ENCODE results near the gene TRPC3. TPM values are rescaled to one million over a fixed set of nuclear protein-coding genes. Genes with fewer than 3 reads are reported as not detected.
A peak's percentile ranks its signal among the peaks of the same experiment; 100 is the strongest.

Gene TRPC3
- total RNA-seq, 1 experiment from 2014 or later: 0.91 TPM

- no peak for DNase-seq
- Histone ChIP-seq H3K36me3 (ENCODE audit: control insufficient read depth, insufficient read depth, low read length) (no peaks in the 10 kb centered on the region), H3K4me3 (ENCODE audit: low read depth, low read length) (no peak overlapping the region), H3K4me1 (no peaks in the 10 kb centered on the region), H3K27me3 (replicated peaks; ENCODE audit: control insufficient read depth, insufficient read depth, low read length) (no peaks in the 10 kb centered on the region), H3K9me3 (no peaks in the 10 kb centered on the region)
- no peak overlapping the region for H3K27ac Mint-ChIP-seq (ENCODE audit: unreplicated experiment)
- no peak for TF ChIP-seq CTCF (IDR thresholded peaks at IDR 0.05; ENCODE audit: insufficient read depth in 1 of 2, low read depth in 1 of 2, low read length in 1 of 2, severe bottlenecking in 1 of 2, unreplicated experiment in 1 of 2)
- ChIA-PET CTCF (no interaction called here), POLR2A (no interaction called here)
- intact Hi-C loops (cut with micrococcal nuclease; ENCODE audit: unreplicated experiment): no loop called here
- BruUV-seq (replicated peaks): no TSS peak
- H3K4me3 Mint-ChIP-seq (ENCODE audit: unreplicated experiment): no peak overlapping the region
- peaks cover 7% of the 10 kb centered on the region for H3K4me1 Mint-ChIP-seq (ENCODE audit: low read depth, unreplicated experiment)
- no peaks in the 10 kb centered on the region for H3K27me3 Mint-ChIP-seq (ENCODE audit: insufficient read depth, unreplicated experiment)
- H3K9me3 Mint-ChIP-seq (ENCODE audit: unreplicated experiment): no peaks in the 10 kb centered on the region
- no peaks in the 10 kb centered on the region for H3K36me3 Mint-ChIP-seq (ENCODE audit: insufficient read depth, unreplicated experiment)
Measured at GRCh38 chr4:121978172-121978516, 26.3 kb upstream of the TRPC3 start.

GRCh38 chr4:121977251-121978171 is 25.7 kb upstream of the TRPC3 start:
- no peaks in the 10 kb centered on the region for H3K9me3 Mint-ChIP-seq (ENCODE audit: unreplicated experiment)
- Histone ChIP-seq H3K4me3 (ENCODE audit: low read depth, low read length) (no peak overlapping the region), H3K4me1 (no peaks in the 10 kb centered on the region), H3K27me3 (replicated peaks; ENCODE audit: control insufficient read depth, insufficient read depth, low read length) (no peaks in the 10 kb centered on the region), H3K36me3 (ENCODE audit: control insufficient read depth, insufficient read depth, low read length) (no peaks in the 10 kb centered on the region), H3K9me3 (no peaks in the 10 kb centered on the region)
- peak; percentile 12 to 35 for DNase-seq
- ChIA-PET POLR2A (no interaction called here), CTCF (interaction anchor here (0.7 kb wide), 1 partner anchor 17 kb away, joined by 3 read pairs; no protein-coding TSS in a partner anchor)
- no peak overlapping the region for H3K4me3 Mint-ChIP-seq (ENCODE audit: unreplicated experiment)
- BruUV-seq (replicated peaks): no TSS peak
- intact Hi-C loops (cut with micrococcal nuclease; ENCODE audit: unreplicated experiment): no loop called here
- H3K4me1 Mint-ChIP-seq (ENCODE audit: low read depth, unreplicated experiment): peaks cover 7% of the 10 kb centered on the region
- no peaks in the 10 kb centered on the region for H3K27me3 Mint-ChIP-seq (ENCODE audit: insufficient read depth, unreplicated experiment)
- TF ChIP-seq CTCF (IDR thresholded peaks at IDR 0.05; ENCODE audit: insufficient read depth in 1 of 2, low read depth in 1 of 2, low read length in 1 of 2, severe bottlenecking in 1 of 2, unreplicated experiment in 1 of 2): no peak
- no peak overlapping the region for H3K27ac Mint-ChIP-seq (ENCODE audit: unreplicated experiment)
- H3K36me3 Mint-ChIP-seq (ENCODE audit: insufficient read depth, unreplicated experiment): no peaks in the 10 kb centered on the region

GRCh38 chr4:121975784-121976183 is 23.9 kb upstream of the TRPC3 start:
- no peaks in the 10 kb centered on the region for H3K36me3 Mint-ChIP-seq (ENCODE audit: insufficient read depth, unreplicated experiment)
- H3K27ac Mint-ChIP-seq (ENCODE audit: unreplicated experiment): no peak overlapping the region
- peaks cover 7% of the 10 kb centered on the region for H3K4me1 Mint-ChIP-seq (ENCODE audit: low read depth, unreplicated experiment)
- ChIA-PET CTCF (no interaction called here), POLR2A (no interaction called here)
- no peaks in the 10 kb centered on the region for H3K27me3 Mint-ChIP-seq (ENCODE audit: insufficient read depth, unreplicated experiment)
- TF ChIP-seq CTCF (IDR thresholded peaks at IDR 0.05; ENCODE audit: insufficient read depth in 1 of 2, low read depth in 1 of 2, low read length in 1 of 2, severe bottlenecking in 1 of 2, unreplicated experiment in 1 of 2): no peak
- DNase-seq: no peak
- no peaks in the 10 kb centered on the region for H3K4me1 ChIP-seq
- H3K9me3 ChIP-seq: no peaks in the 10 kb centered on the region
- no peak overlapping the region for H3K4me3 ChIP-seq (ENCODE audit: low read depth, low read length)
- no TSS peak for BruUV-seq (replicated peaks)
- no peak overlapping the region for H3K4me3 Mint-ChIP-seq (ENCODE audit: unreplicated experiment)
- intact Hi-C loops (cut with micrococcal nuclease; ENCODE audit: unreplicated experiment): no loop called here
- no peaks in the 10 kb centered on the region for H3K36me3 ChIP-seq (ENCODE audit: control insufficient read depth, insufficient read depth, low read length)
- H3K27me3 ChIP-seq (replicated peaks; ENCODE audit: control insufficient read depth, insufficient read depth, low read length): no peaks in the 10 kb centered on the region
- no peaks in the 10 kb centered on the region for H3K9me3 Mint-ChIP-seq (ENCODE audit: unreplicated experiment)
